GM12878 (cell line): Measurements from ENCODE around the gene PDCD7. TPM values are rescaled to one million over a fixed set of nuclear protein-coding genes. Genes with fewer than 3 reads are reported as not detected.

Experiments used
- ATAC-seq: fragments of 200-7000 bp; cut with Tn5 transposase; 3 replicates; pipeline ENCODE4 v1.9.1; 2020; ENCODE audit warnings: mild to moderate bottlenecking, moderate library complexity
- BruUV-seq: library from RNA; stranded (reverse); fragments of 400-500 nt; replicated peaks from 2 replicates; lab custom pipeline; 2021; lab: Mats Ljungman, UMichigan
- CTCF ChIA-PET: fragments of 300-600 bp; sonication (Branson Sonifier 250); formaldehyde crosslinking; extraction: SDS; loops from one replicate; lab custom pipeline; 2021; ENCODE audit warnings: inconsistent platforms; lab: Yijun Ruan, JAX
- POLR2A ChIA-PET: fragments of 350-600 bp; formaldehyde crosslinking; extraction: SDS; loops from one replicate; lab custom pipeline; 2021; ENCODE audit warnings: inconsistent platforms; lab: Charles Lee
- RAD21 ChIA-PET: fragments of 300-600 bp; sonication (Branson Sonifier 250); formaldehyde crosslinking; loops from one replicate; lab custom pipeline; 2023; ENCODE audit warnings: antibody characterized with exemption; ENCODE audit not compliant: unreplicated experiment; lab: Charles Lee
- SMC1A ChIA-PET: fragments of 300-600 bp; sonication (Branson Sonifier 250); formaldehyde crosslinking; loops from one replicate; lab custom pipeline; 2023; ENCODE audit not compliant: unreplicated experiment, uncharacterized antibody; lab: Charles Lee
- DNase-seq: peaks from one replicate; pipeline ENCODE4 v3.0.0-alpha.2; 2011; ENCODE audit warnings: low read depth, low spot score
- FAIRE-seq: peaks from 3 replicates; lab custom pipeline; 2011; peaks lifted over from hg19 to GRCh38; lab: Jason Lieb, UNC
- H2AFZ ChIP-seq: 2 replicates; pipeline ENCODE4 v1.6.0; 2011; ENCODE audit warnings: low read depth, low read length, control low read depth; ENCODE audit not compliant: control insufficient read depth
- H3K27ac ChIP-seq: 2 replicates; pipeline ENCODE4 v1.5.1; 2011; ENCODE audit warnings: control low read depth; ENCODE audit not compliant: control insufficient read depth, insufficient read depth
- H3K27me3 ChIP-seq, 2 experiments: replicated peaks in 1 of 2; 2 replicates each; pipeline versions ENCODE4 v1.6.0 to v1.6.1; 2011; ENCODE audit warnings: low read length in 1 of 2; ENCODE audit not compliant: control insufficient read depth in 2 of 2, insufficient read depth in 2 of 2
- H3K36me3 ChIP-seq, 2 experiments: 2 replicates each; pipeline ENCODE4 v1.5.1; 2011; ENCODE audit warnings: low read length in 1 of 2; ENCODE audit not compliant: control insufficient read depth in 2 of 2, insufficient read depth in 2 of 2
- H3K4me1 ChIP-seq: 2 replicates; pipeline ENCODE4 v1.6.1; 2011; ENCODE audit warnings: mild to moderate bottlenecking, low read length, moderate library complexity, mixed read lengths; ENCODE audit not compliant: control insufficient read depth, insufficient read depth
- H3K4me2 ChIP-seq: 2 replicates; pipeline ENCODE4 v1.6.0; 2011; ENCODE audit warnings: control low read depth; ENCODE audit not compliant: control insufficient read depth, insufficient read depth
- H3K4me3 ChIP-seq: fragments of 200-600 bp; sonication (generic); 2 replicates; pipeline ENCODE4 v1.5.1; 2016
- H3K79me2 ChIP-seq: 2 replicates; pipeline ENCODE4 v1.6.0; 2011; ENCODE audit warnings: low read length; ENCODE audit not compliant: control insufficient read depth, insufficient read depth
- H3K9ac ChIP-seq: 2 replicates; pipeline ENCODE4 v1.8.0; 2011; ENCODE audit warnings: low read length, control low read depth, mixed read lengths; ENCODE audit not compliant: control insufficient read depth, insufficient read depth
- H3K9me3 ChIP-seq: replicated peaks from 3 replicates; pipeline ENCODE4 v1.5.1; 2011; ENCODE audit warnings: mild to moderate bottlenecking, low read length; ENCODE audit not compliant: control insufficient read depth, insufficient read depth
- H4K20me1 ChIP-seq: 2 replicates; pipeline ENCODE4 v1.6.0; 2011; ENCODE audit not compliant: control insufficient read depth, insufficient read depth
- BCL11A ChIP-seq: IDR thresholded peaks from 2 replicates; pipeline ENCODE4 v1.6.1; 2011; ENCODE audit warnings: low read depth, low read length
- HDAC6 ChIP-seq: fragments of 200-600 bp; sonication (generic); IDR thresholded peaks from one replicate; pipeline ENCODE4 v1.8.0; 2017; ENCODE audit warnings: antibody characterized with exemption; ENCODE audit not compliant: unreplicated experiment
- IRF4 ChIP-seq: IDR thresholded peaks from 2 replicates; pipeline ENCODE4 v1.6.1; 2011; ENCODE audit warnings: low read depth, low read length
- MEF2A ChIP-seq: IDR thresholded peaks from 2 replicates; pipeline ENCODE4 v1.6.1; 2011; ENCODE audit warnings: low read depth, mild to moderate bottlenecking, low read length, moderate library complexity; ENCODE audit not compliant: insufficient read depth
- NBN ChIP-seq: fragments of 450-650 bp; IDR thresholded peaks from 2 replicates; pipeline ENCODE4 v1.6.1; 2016
- NRF1 ChIP-seq: conservative IDR thresholded peaks from 2 replicates; pipeline ENCODE4 v1.6.1; 2011; ENCODE audit warnings: mild to moderate bottlenecking, low read depth, low read length, improper control_type of control experiment
- POU2F2 ChIP-seq: IDR thresholded peaks from 3 replicates; pipeline ENCODE4 v1.6.1; 2011; ENCODE audit warnings: low read depth, mild to moderate bottlenecking, low read length, borderline replicate concordance
- RBBP5 ChIP-seq: fragments of 200-600 bp; sonication (generic); conservative IDR thresholded peaks from 2 replicates; pipeline ENCODE4 v1.6.1; 2016
- SIN3A ChIP-seq: IDR thresholded peaks from 2 replicates; pipeline ENCODE4 v1.6.1; 2012; ENCODE audit warnings: low read depth, low read length, improper control_type of control experiment
- YY1 ChIP-seq: IDR thresholded peaks from 2 replicates; pipeline ENCODE4 v1.6.1; 2011; ENCODE audit warnings: low read depth, mild to moderate bottlenecking, low read length
- WGBS: methylation state at CpG from one replicate; pipeline ENCODE4 v1.1.6; 2016; ENCODE audit warnings: low lambda C conversion rate; ENCODE audit not compliant: insufficient replicate concordance, insufficient coverage; ENCODE audit errors: missing lambda C conversion rate; 5-methylcytosine and 5-hydroxymethylcytosine counted together
- in situ Hi-C: fragments of 300-500 bp; cut with MboI; formaldehyde crosslinking; loops from 9 replicates; pipeline ENCODE4 v1.14.3; 2018; ENCODE audit warnings: mixed read lengths
- intact Hi-C: fragments of 100-400 bp; cut with micrococcal nuclease; formaldehyde crosslinking; loops from one replicate; pipeline ENCODE4 v1.14.2; 2022; ENCODE audit not compliant: unreplicated experiment
- polyA plus RNA-seq, 11 experiments: library from polyadenylated mRNA; depleted of rRNA in 4 of 11; unstranded in 6 of 11; stranded (reverse) in 5 of 11; fragments of >200 nt; fragmentation: Nextera tagmentation in 4 of 11; fragmentation: Illumina TruSeq in 1 of 11; extraction: Ambion mirVana in 4 of 11; extraction: Trizol in 1 of 11; gene quantifications; 1 replicate in 1 of 11; 2 replicates in 10 of 11; pipeline versions ENCODE4 v1.2.1 to v1.2.3, GENCODE V29; 2011 to 2016; ENCODE audit warnings: inconsistent platforms in 2 of 11, missing spikeins in 2 of 11, low read depth in 1 of 11
- total RNA-seq, 4 experiments: library from RNA; depleted of rRNA in 3 of 4; stranded (reverse); fragments of >200 nt in 3 of 4; fragmentation: Illumina TruSeq in 1 of 4; extraction: Trizol in 1 of 4; gene quantifications; 2 replicates each; pipeline versions ENCODE4 v1.2.1 to v1.2.3, GENCODE V29; 2013 to 2021
- TF ChIP-seq, protein P1 (sequence below): IDR thresholded peaks from 2 replicates; pipeline ENCODE4 v1.6.1; 2011; ENCODE audit warnings: low read depth, mild to moderate bottlenecking, low read length, moderate library complexity, borderline replicate concordance; ENCODE audit errors: extremely low read depth
- TF ChIP-seq, protein P2 (sequence below): IDR thresholded peaks from 2 replicates; pipeline ENCODE4 v1.6.1; 2012; ENCODE audit warnings: low read depth, low read length, improper control_type of control experiment

PDCD7 gene
- total and polyA plus RNA-seq, 10 of the 15 experiments (the other 5 are each of a cell fraction or from before 2014, with no cell fraction given): 4.2 to 24.2 (median 13.4) TPM

DNA sequence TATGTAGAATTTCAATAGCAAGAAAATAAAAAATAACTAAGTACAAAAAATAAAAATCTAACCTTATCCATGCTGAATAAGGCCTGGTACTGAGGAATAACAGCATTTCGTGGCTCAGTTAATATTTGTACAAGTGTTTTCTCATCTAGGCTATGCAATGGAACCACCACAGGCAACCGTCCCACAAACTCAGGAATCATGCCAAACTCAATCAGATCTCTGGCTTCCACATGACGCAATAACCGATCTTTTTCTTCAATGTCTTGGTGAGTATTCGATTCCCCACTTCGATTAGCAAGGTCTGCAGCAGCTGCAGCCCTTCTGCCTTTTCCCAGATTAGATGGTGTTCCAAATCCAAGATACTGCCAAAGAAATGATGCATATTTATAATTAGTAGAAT lies 21.1 kb upstream of the PDCD7 start:
- H3K4me1 ChIP-seq: no peaks in the 10 kb centered on the region
- no peaks in the 10 kb centered on the region for H3K79me2 ChIP-seq
- no peak overlapping the region for H3K27ac ChIP-seq
- intact Hi-C loops (no loop called here), in situ Hi-C loops (no loop called here)
- no peak overlapping the region for H3K4me2 ChIP-seq
- H3K9ac ChIP-seq: no peak overlapping the region
- H3K36me3 ChIP-seq: peaks cover 2 to 27% of the 10 kb centered on the region in 2 experiments; a peak in 3 of 4 replicates
- no peaks in the 10 kb centered on the region for H4K20me1 ChIP-seq
- TF ChIP-seq IRF4 (no peak), HDAC6 (no peak), MEF2A (no peak), BCL11A (no peak), POU2F2 (no peak), SIN3A (no peak), NBN (no peak), NRF1 (no peak), RBBP5 (no peak), YY1 (no peak)
- TF ChIP-seq, protein P1, sequence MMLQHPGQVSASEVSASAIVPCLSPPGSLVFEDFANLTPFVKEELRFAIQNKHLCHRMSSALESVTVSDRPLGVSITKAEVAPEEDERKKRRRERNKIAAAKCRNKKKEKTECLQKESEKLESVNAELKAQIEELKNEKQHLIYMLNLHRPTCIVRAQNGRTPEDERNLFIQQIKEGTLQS: no peak
- TF ChIP-seq, protein P2, sequence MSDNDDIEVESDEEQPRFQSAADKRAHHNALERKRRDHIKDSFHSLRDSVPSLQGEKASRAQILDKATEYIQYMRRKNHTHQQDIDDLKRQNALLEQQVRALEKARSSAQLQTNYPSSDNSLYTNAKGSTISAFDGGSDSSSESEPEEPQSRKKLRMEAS: no peak
- TF ChIP-seq, all 136 proteins: peak for 0
- no TSS peak for BruUV-seq
- POLR2A ChIA-PET: no interaction called here
- ATAC-seq (no peak), DNase-seq (no peak), FAIRE-seq (no peak)
- Histone ChIP-seq H3K9me3 (no peaks in the 10 kb centered on the region), H3K27me3 (no peaks in the 10 kb centered on the region), H3K4me3 (no peak overlapping the region), H2AFZ (no peak overlapping the region)
- RAD21 ChIA-PET: no interaction called here
- CTCF ChIA-PET: no interaction called here
- 97% methylated on average over 6 of the region's 6 CpGs for WGBS
- SMC1A ChIA-PET: interaction anchor here (1.1 kb wide), 1 partner anchor 25 kb away, joined by 3 read pairs; no protein-coding TSS in a partner anchor
